ENCODE measurements around the gene NEURL1.
"Not testable (repeated sequence)": the region's sequence is repeated elsewhere in the genome, so short reads cannot be mapped to it uniquely, and the experiment has no call there.

NEURL1 gene

GRCh38 chr10:103495321-103495720 lies 1.8 kb downstream of the NEURL1 start:
- DNase-seq = no peak

- no peak for DNase-seq
Measured at GRCh38 chr10:103497161-103497915, 3.8 kb downstream of the NEURL1 start.

GRCh38 chr10:103498936-103499638 lies 5.6 kb downstream of the NEURL1 start:
- DNase-seq = no peak

- DNase-seq = no peak
Measured at GRCh38 chr10:103499881-103500280, 6.4 kb downstream of the NEURL1 start.

GRCh38 chr10:103500481-103500880 lies 7.0 kb downstream of the NEURL1 start:
- DNase-seq = no peak

- no peak for DNase-seq
Measured at GRCh38 chr10:103501186-103501585, 7.7 kb downstream of the NEURL1 start.

- DNase-seq = no peak
Measured at GRCh38 chr10:103502849-103503660, 9.6 kb downstream of the NEURL1 start.

GRCh38 chr10:103503777-103504176 lies 10.3 kb downstream of the NEURL1 start:
- DNase-seq = not testable (repeated sequence)

GRCh38 chr10:103504181-103504783 lies 10.8 kb downstream of the NEURL1 start:
- no peak for DNase-seq

- no peak for DNase-seq
Measured at GRCh38 chr10:103506061-103506460, 12.6 kb downstream of the NEURL1 start.

- no peak for DNase-seq
Measured at GRCh38 chr10:103507235-103508191, 14.0 kb downstream of the NEURL1 start.

- DNase-seq = no peak
Measured at GRCh38 chr10:103510046-103510685, 16.7 kb downstream of the NEURL1 start.

- no peak for DNase-seq
Measured at GRCh38 chr10:103510791-103511752, 17.6 kb downstream of the NEURL1 start.

GRCh38 chr10:103512166-103512565 lies 18.7 kb downstream of the NEURL1 start:
- no peak for DNase-seq

- no peak for DNase-seq
Measured at GRCh38 chr10:103512591-103513379, 19.3 kb downstream of the NEURL1 start.

GRCh38 chr10:103513380-103514060 lies 20.0 kb downstream of the NEURL1 start:
- no peak for DNase-seq

GRCh38 chr10:103514244-103514643 lies 20.7 kb downstream of the NEURL1 start:
- no peak for DNase-seq

GRCh38 chr10:103517234-103518085 lies 24.0 kb downstream of the NEURL1 start:
- no peak for DNase-seq

Measured in NCI-H524 treated with DMSO at 0.1 percent for 48 hours (cell line).